Measurements from ENCODE around the gene RPL27A.

Gene RPL27A

DNA sequence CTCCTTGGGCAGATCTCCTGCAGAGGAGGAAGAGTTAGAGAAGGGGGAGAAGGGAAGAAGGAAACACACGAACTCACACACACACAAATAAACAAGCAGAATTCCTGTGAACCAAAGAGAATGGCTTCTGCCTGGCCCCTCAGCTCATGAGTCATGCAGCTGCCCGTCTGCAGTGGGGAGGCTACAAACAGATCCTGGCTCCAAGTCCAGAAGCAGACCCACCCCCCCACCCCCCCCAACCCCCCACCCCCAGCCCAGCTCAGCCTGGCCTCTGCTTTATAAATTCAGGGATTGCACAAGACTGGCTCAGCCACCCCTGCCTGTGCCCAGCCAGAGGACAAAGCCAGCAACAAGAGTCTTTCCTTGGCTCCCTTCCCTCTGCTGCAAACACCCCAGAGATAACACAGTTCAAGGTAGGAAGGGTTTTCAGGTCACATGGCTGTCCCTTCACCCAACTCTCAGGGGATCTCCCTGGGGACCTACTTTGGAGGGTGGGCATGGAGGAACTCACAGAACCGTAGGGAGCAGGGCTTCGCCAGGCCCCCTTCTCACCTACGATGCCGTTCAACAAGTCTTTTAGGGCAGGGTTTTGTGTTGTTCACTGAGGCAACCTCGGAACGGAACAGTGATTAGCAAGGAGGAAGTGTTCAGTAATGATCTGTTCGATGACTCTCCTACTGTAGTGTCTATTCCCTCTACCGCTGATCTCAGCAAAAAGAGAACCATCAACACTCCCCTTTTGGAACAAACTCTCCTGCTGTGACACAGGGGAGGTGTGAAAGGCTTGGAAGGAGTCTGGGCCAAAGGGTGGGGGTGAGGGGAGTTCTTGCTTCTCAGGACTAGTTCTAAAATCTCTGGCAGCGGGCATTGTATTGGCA lies 35.5 kb downstream of the RPL27A start:
- no peak overlapping the region for H3K23ac ChIP-seq (ENCODE audit: low read length)
- H3K4ac ChIP-seq (ENCODE audit: low read depth, low read length) = peak overlapping the region; percentile 78
- H2BK120ac ChIP-seq (ENCODE audit: insufficient read depth, low read length, poor library complexity) = peak overlapping the region; percentile 98
- H3K4me3 ChIP-seq (ENCODE audit: low read depth, low read length) = no peak overlapping the region
- H4K12ac ChIP-seq (ENCODE audit: low read depth, low read length) = peak overlapping the region; percentile 54
- peak overlapping the region; percentile 33 for H2AFZ ChIP-seq (ENCODE audit: insufficient read depth, low read length, poor library complexity)
- H4K8ac ChIP-seq (ENCODE audit: low read depth, low read length) = peak overlapping the region; percentile 87
- no peaks in the 10 kb centered on the region for H3K27me3 ChIP-seq (ENCODE audit: insufficient read depth, low read length)
- DNase-seq = no peak
- H3K14ac ChIP-seq (ENCODE audit: low read length) = peak overlapping the region; percentile 90
- peak overlapping the region; percentile 97 for H2BK5ac ChIP-seq (ENCODE audit: low read depth, low read length, poor library complexity)
- peak overlapping the region; percentile 91 for H3K18ac ChIP-seq (ENCODE audit: low read length)
- H3K4me1 ChIP-seq (ENCODE audit: control insufficient read depth in 1 of 2, insufficient read depth in 2 of 2, low read length in 2 of 2) = peaks cover 66 to 71% of the 10 kb centered on the region in 2 experiments
- H3K4me2 ChIP-seq (ENCODE audit: low read length) = peak overlapping the region; percentile 36
- peaks cover 28% of the 10 kb centered on the region for H3K79me2 ChIP-seq (ENCODE audit: control insufficient read depth, insufficient read depth, low read length, poor library complexity)
- peak overlapping the region; percentile 2 for H3K9ac ChIP-seq (ENCODE audit: low read length)
- H3K36me3 ChIP-seq (ENCODE audit: control insufficient read depth in 1 of 2, insufficient read depth in 2 of 2, low read length in 2 of 2) = peaks cover 21 to 27% of the 10 kb centered on the region in 2 experiments
- peak overlapping the region; percentile 99 for H3K27ac ChIP-seq (ENCODE audit: low read depth, low read length)
- H2AK5ac ChIP-seq (ENCODE audit: low read length) = peak overlapping the region; percentile 97
- H2BK12ac ChIP-seq (ENCODE audit: low read length) = peak overlapping the region; percentile 93
- H4K91ac ChIP-seq (ENCODE audit: low read depth, low read length) = peak overlapping the region; percentile 99
- H3K9me3 ChIP-seq (ENCODE audit: insufficient read depth, low read depth, low read length) = no peaks in the 10 kb centered on the region
- H3K79me1 ChIP-seq (ENCODE audit: low read length) = peaks cover 60% of the 10 kb centered on the region
- WGBS (ENCODE audit: extremely low coverage, insufficient coverage, insufficient read length) = no CpG with 5 or more reads among the region's 11 CpGs

DNA sequence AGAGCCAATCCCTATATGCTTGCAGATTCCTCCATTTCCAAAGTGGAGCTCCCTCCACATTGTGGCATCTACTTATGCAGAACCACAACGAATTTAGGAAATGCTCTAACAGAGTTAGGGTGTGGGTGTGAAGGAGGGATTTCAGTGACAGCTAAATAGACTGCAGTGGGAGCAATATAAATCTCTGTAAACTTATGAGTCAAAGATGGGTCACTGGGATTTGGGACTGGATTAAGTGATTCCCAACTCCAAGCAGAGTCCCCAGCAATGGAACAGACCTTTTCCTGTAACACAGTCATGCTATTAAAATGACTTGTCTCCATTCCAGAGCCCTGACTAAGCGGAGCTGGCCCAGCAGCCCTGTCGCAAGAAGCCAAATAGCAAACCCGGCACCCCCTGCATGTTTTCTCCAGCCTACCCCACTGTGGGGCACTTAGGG lies 36.6 kb downstream of the RPL27A start:
- peak overlapping the region; percentile 90 for H3K4ac ChIP-seq (ENCODE audit: low read depth, low read length)
- peaks cover 60% of the 10 kb centered on the region for H3K79me1 ChIP-seq (ENCODE audit: low read length)
- H3K23ac ChIP-seq (ENCODE audit: low read length) = no peak overlapping the region
- H2AK5ac ChIP-seq (ENCODE audit: low read length) = peak overlapping the region; percentile 94
- peaks cover 14 to 21% of the 10 kb centered on the region in 2 experiments for H3K36me3 ChIP-seq (ENCODE audit: control insufficient read depth in 1 of 2, insufficient read depth in 2 of 2, low read length in 2 of 2)
- no peak overlapping the region for H3K9ac ChIP-seq (ENCODE audit: low read length)
- H3K4me2 ChIP-seq (ENCODE audit: low read length) = peak overlapping the region; percentile 36
- H3K4me1 ChIP-seq (ENCODE audit: control insufficient read depth in 1 of 2, insufficient read depth in 2 of 2, low read length in 2 of 2) = peaks cover 68 to 78% of the 10 kb centered on the region in 2 experiments
- DNase-seq = peak; percentile 63 to 80
- H4K91ac ChIP-seq (ENCODE audit: low read depth, low read length) = peak overlapping the region; percentile 99
- H3K27me3 ChIP-seq (ENCODE audit: insufficient read depth, low read length) = no peaks in the 10 kb centered on the region
- peak overlapping the region; percentile 94 for H3K14ac ChIP-seq (ENCODE audit: low read length)
- H2BK5ac ChIP-seq (ENCODE audit: low read depth, low read length, poor library complexity) = peak overlapping the region; percentile 97
- H4K8ac ChIP-seq (ENCODE audit: low read depth, low read length) = peak overlapping the region; percentile 87
- H3K27ac ChIP-seq (ENCODE audit: low read depth, low read length) = peak overlapping the region; percentile 99
- H2BK120ac ChIP-seq (ENCODE audit: insufficient read depth, low read length, poor library complexity) = peak overlapping the region; percentile 98
- H4K12ac ChIP-seq (ENCODE audit: low read depth, low read length) = peak overlapping the region; percentile 19
- H3K9me3 ChIP-seq (ENCODE audit: insufficient read depth, low read depth, low read length) = no peaks in the 10 kb centered on the region
- no peak overlapping the region for H2AFZ ChIP-seq (ENCODE audit: insufficient read depth, low read length, poor library complexity)
- no CpG with 5 or more reads among the region's 4 CpGs for WGBS (ENCODE audit: extremely low coverage, insufficient coverage, insufficient read length)
- peaks cover 28% of the 10 kb centered on the region for H3K79me2 ChIP-seq (ENCODE audit: control insufficient read depth, insufficient read depth, low read length, poor library complexity)
- no peak overlapping the region for H3K4me3 ChIP-seq (ENCODE audit: low read depth, low read length)
- H2BK12ac ChIP-seq (ENCODE audit: low read length) = peak overlapping the region; percentile 99
- H3K18ac ChIP-seq (ENCODE audit: low read length) = peak overlapping the region; percentile 90

DNA sequence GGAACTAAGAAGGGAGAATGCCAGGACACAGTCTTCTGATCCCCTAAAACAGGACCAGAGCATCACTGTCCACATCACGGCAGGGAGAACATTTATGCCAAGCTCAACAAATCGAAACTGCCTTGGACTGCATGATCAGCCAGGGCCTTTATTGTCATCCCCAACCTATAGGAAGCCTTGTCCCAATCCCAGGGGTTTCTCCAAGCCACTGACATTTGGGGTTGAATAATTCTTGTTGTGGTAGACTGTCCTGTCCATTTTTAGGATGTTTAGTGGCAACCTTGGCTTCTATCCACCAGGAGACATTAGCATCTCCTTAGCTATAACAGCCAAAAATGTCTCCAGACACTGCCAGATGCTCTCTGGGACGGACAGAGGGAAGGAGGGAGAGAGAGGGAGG lies 37.1 kb downstream of the RPL27A start:
- Histone ChIP-seq H3K9me3 (ENCODE audit: insufficient read depth, low read depth, low read length) (no peaks in the 10 kb centered on the region), H3K79me2 (ENCODE audit: control insufficient read depth, insufficient read depth, low read length, poor library complexity) (peaks cover 28% of the 10 kb centered on the region), H2BK5ac (ENCODE audit: low read depth, low read length, poor library complexity) (peak overlapping the region; percentile 97), H2BK120ac (ENCODE audit: insufficient read depth, low read length, poor library complexity) (peak overlapping the region; percentile 81), H3K9ac (ENCODE audit: low read length) (no peak overlapping the region), H3K27me3 (ENCODE audit: insufficient read depth, low read length) (no peaks in the 10 kb centered on the region), H2BK12ac (ENCODE audit: low read length) (peak overlapping the region; percentile 99), H3K36me3 (ENCODE audit: control insufficient read depth in 1 of 2, insufficient read depth in 2 of 2, low read length in 2 of 2) (peaks cover 11 to 18% of the 10 kb centered on the region in 2 experiments), H4K91ac (ENCODE audit: low read depth, low read length) (peak overlapping the region; percentile 98), H3K27ac (ENCODE audit: low read depth, low read length) (peak overlapping the region; percentile 99), H4K12ac (ENCODE audit: low read depth, low read length) (peak overlapping the region; percentile 26), H2AK5ac (ENCODE audit: low read length) (peak overlapping the region; percentile 94), H3K4me1 (ENCODE audit: control insufficient read depth in 1 of 2, insufficient read depth in 2 of 2, low read length in 2 of 2) (peaks cover 68 to 77% of the 10 kb centered on the region in 2 experiments), H4K8ac (ENCODE audit: low read depth, low read length) (peak overlapping the region; percentile 76), H3K4me3 (ENCODE audit: low read depth, low read length) (no peak overlapping the region), H3K4ac (ENCODE audit: low read depth, low read length) (peak overlapping the region; percentile 90), H2AFZ (ENCODE audit: insufficient read depth, low read length, poor library complexity) (peak overlapping the region; percentile 19), H3K79me1 (ENCODE audit: low read length) (peaks cover 60% of the 10 kb centered on the region), H3K18ac (ENCODE audit: low read length) (peak overlapping the region; percentile 90), H3K14ac (ENCODE audit: low read length) (peak overlapping the region; percentile 94), H3K23ac (ENCODE audit: low read length) (no peak overlapping the region), H3K4me2 (ENCODE audit: low read length) (peak overlapping the region; percentile 36)
- no CpG with 5 or more reads among the region's 3 CpGs for WGBS (ENCODE audit: extremely low coverage, insufficient coverage, insufficient read length)
- DNase-seq = no peak

DNA sequence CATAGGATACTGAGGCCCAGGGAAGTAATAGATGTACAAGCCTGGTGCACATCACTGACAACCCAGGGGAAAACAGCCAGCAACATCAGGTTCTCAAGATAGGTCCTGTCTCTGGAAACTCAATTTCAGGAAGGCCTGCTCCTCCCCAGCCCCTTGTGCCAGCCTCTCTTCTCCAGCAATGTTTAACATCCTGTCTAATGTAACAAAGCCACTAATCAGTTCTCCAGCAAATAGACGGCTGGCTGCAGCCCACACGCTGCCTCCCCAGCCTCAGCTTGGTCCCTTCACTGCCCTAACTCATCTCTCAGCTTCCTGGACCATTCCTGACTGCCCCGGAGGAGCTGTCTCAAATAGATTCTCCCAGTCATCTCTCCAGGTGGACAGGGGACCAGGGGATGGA lies 37.8 kb downstream of the RPL27A start:
- peaks cover 28% of the 10 kb centered on the region for H3K79me2 ChIP-seq (ENCODE audit: control insufficient read depth, insufficient read depth, low read length, poor library complexity)
- peak overlapping the region; percentile 81 for H2BK120ac ChIP-seq (ENCODE audit: insufficient read depth, low read length, poor library complexity)
- H4K12ac ChIP-seq (ENCODE audit: low read depth, low read length) = peak overlapping the region; percentile 62
- peaks cover 60% of the 10 kb centered on the region for H3K79me1 ChIP-seq (ENCODE audit: low read length)
- DNase-seq = no peak
- H3K9ac ChIP-seq (ENCODE audit: low read length) = no peak overlapping the region
- peak overlapping the region; percentile 4 for H3K4me2 ChIP-seq (ENCODE audit: low read length)
- H2BK5ac ChIP-seq (ENCODE audit: low read depth, low read length, poor library complexity) = peak overlapping the region; percentile 97
- H3K36me3 ChIP-seq (ENCODE audit: control insufficient read depth in 1 of 2, insufficient read depth in 2 of 2, low read length in 2 of 2) = peaks cover 11 to 18% of the 10 kb centered on the region in 2 experiments
- H3K27me3 ChIP-seq (ENCODE audit: insufficient read depth, low read length) = no peaks in the 10 kb centered on the region
- H3K4ac ChIP-seq (ENCODE audit: low read depth, low read length) = peak overlapping the region; percentile 48
- H4K8ac ChIP-seq (ENCODE audit: low read depth, low read length) = peak overlapping the region; percentile 84
- peak overlapping the region; percentile 99 for H3K27ac ChIP-seq (ENCODE audit: low read depth, low read length)
- H3K18ac ChIP-seq (ENCODE audit: low read length) = peak overlapping the region; percentile 77
- peaks cover 69 to 76% of the 10 kb centered on the region in 2 experiments for H3K4me1 ChIP-seq (ENCODE audit: control insufficient read depth in 1 of 2, insufficient read depth in 2 of 2, low read length in 2 of 2)
- H3K4me3 ChIP-seq (ENCODE audit: low read depth, low read length) = no peak overlapping the region
- H2BK12ac ChIP-seq (ENCODE audit: low read length) = peak overlapping the region; percentile 62
- H2AFZ ChIP-seq (ENCODE audit: insufficient read depth, low read length, poor library complexity) = peak overlapping the region; percentile 40
- peak overlapping the region; percentile 98 for H4K91ac ChIP-seq (ENCODE audit: low read depth, low read length)
- WGBS (ENCODE audit: extremely low coverage, insufficient coverage, insufficient read length) = no CpG with 5 or more reads among the region's 3 CpGs
- peak overlapping the region; percentile 94 for H3K14ac ChIP-seq (ENCODE audit: low read length)
- H2AK5ac ChIP-seq (ENCODE audit: low read length) = peak overlapping the region; percentile 97
- H3K23ac ChIP-seq (ENCODE audit: low read length) = no peak overlapping the region
- H3K9me3 ChIP-seq (ENCODE audit: insufficient read depth, low read depth, low read length) = no peaks in the 10 kb centered on the region
